LNCaP clone FGC (cell line): Measurements from ENCODE around the gene FAM241B.

Experiments
- DNase-seq: peaks from one replicate; pipeline ENCODE4 v3.0.0-alpha.2; 2011; ENCODE audit warnings: low read depth
- H3K4me3 ChIP-seq: 2 replicates; pipeline ENCODE4 v1.5.1; 2011; ENCODE audit warnings: mild to moderate bottlenecking, low read depth, low read length, control low read depth
- CTCF ChIP-seq: IDR thresholded peaks from 2 replicates; pipeline ENCODE4 v1.5.1; 2012; ENCODE audit warnings: mild to moderate bottlenecking; ENCODE audit not compliant: control insufficient read depth, insufficient read depth; ENCODE audit errors: extremely low read depth

FAM241B gene

GRCh38 chr10:69626826-69627225, 3.2 kb upstream of the FAM241B start:
- no peak overlapping the region for H3K4me3 ChIP-seq
- no peak for TF ChIP-seq CTCF
- DNase-seq, result no peak

GRCh38 chr10:69628891-69629290, 1.2 kb upstream of the FAM241B start:
- no peak for TF ChIP-seq CTCF
- H3K4me3 ChIP-seq, result no peak overlapping the region
- DNase-seq, result no peak

GRCh38 chr10:69629519-69629896, 539 bp upstream of the FAM241B start:
- peak overlapping the region; percentile 86 for H3K4me3 ChIP-seq
- no peak for TF ChIP-seq CTCF
- no peak for DNase-seq

- DNase-seq, result no peak
- no peak for TF ChIP-seq CTCF
- H3K4me3 ChIP-seq, result peak overlapping the region; percentile 86
These were observed 779 bp downstream of the FAM241B start for GRCh38 chr10:69630651-69631400.

- DNase-seq, result no peak
- no peak overlapping the region; the same call in 1 of the 2 replicates for H3K4me3 ChIP-seq
- no peak for TF ChIP-seq CTCF
These were observed 1.5 kb downstream of the FAM241B start for GRCh38 chr10:69631566-69631965.

- no peak for TF ChIP-seq CTCF
- DNase-seq, result no peak
- H3K4me3 ChIP-seq, result no peak overlapping the region
These were observed 2.6 kb downstream of the FAM241B start for GRCh38 chr10:69632516-69633199.
